Common myeloid progenitor, CD34-positive (primary cell): Measurements from ENCODE around the gene PCK2.
"Not testable (repeated sequence)": the region's sequence is repeated elsewhere in the genome, so short reads cannot be mapped to it uniquely, and the experiment has no call there.

Experiments
- CTCF ChIA-PET: fragments of 350-600 bp; sonication (Branson Sonifier 250); formaldehyde crosslinking; loops from one replicate; lab custom pipeline; 2021; ENCODE audit warnings: antibody characterized with exemption; lab: Charles Lee
- POLR2A ChIA-PET: fragments of 350-600 bp; sonication (Branson Sonifier 250); formaldehyde crosslinking; loops from one replicate; lab custom pipeline; 2021; ENCODE audit warnings: antibody characterized with exemption; lab: Charles Lee
- DNase-seq, 3 donors: peaks; one replicate each; pipeline versions ENCODE4 v3.0.0 to v3.0.0-alpha.2; 2013
- H3K27ac ChIP-seq, 2 experiments: 1 replicate in 1 of 2; 2 replicates in 1 of 2; pipeline ENCODE4 v1.7.0; 2013; ENCODE audit warnings: inconsistent platforms in 2 of 2, low read length in 2 of 2, mild to moderate bottlenecking in 2 of 2, low read depth in 1 of 2, moderate library complexity in 1 of 2; ENCODE audit not compliant: severe bottlenecking in 2 of 2, insufficient read depth in 1 of 2, poor library complexity in 1 of 2
- H3K27me3 ChIP-seq, 5 experiments: replicated peaks in 2 of 5; 1 replicate in 3 of 5; 2 replicates in 2 of 5; pipeline versions ENCODE4 v1.6.1 to v1.7.0; 2013; ENCODE audit warnings: low read length in 4 of 5, mild to moderate bottlenecking in 2 of 5, moderate library complexity in 2 of 5, inconsistent platforms in 1 of 5; ENCODE audit not compliant: insufficient read depth in 5 of 5, control insufficient read depth in 4 of 5
- H3K36me3 ChIP-seq, 4 experiments: 1 replicate in 2 of 4; 2 replicates in 2 of 4; pipeline versions ENCODE4 v1.6.1 to v1.7.0; 2013; ENCODE audit warnings: low read length in 3 of 4, control low read depth in 1 of 4, mild to moderate bottlenecking in 1 of 4; ENCODE audit not compliant: control insufficient read depth in 4 of 4, insufficient read depth in 4 of 4
- H3K4me1 ChIP-seq, 4 experiments: 1 replicate in 3 of 4; 2 replicates in 1 of 4; pipeline versions ENCODE4 v1.6.1 to v1.7.1; 2013; ENCODE audit warnings: low read length in 3 of 4, mild to moderate bottlenecking in 3 of 4, control low read depth in 1 of 4, inconsistent platforms in 1 of 4, moderate library complexity in 1 of 4; ENCODE audit not compliant: control insufficient read depth in 4 of 4, insufficient read depth in 4 of 4; ENCODE audit errors: control extremely low read depth in 1 of 4
- H3K4me3 ChIP-seq, 7 experiments: 1 replicate in 4 of 7; 2 replicates in 3 of 7; pipeline versions ENCODE4 v1.5.1 to v1.7.0; 2013; ENCODE audit warnings: mild to moderate bottlenecking in 7 of 7, low read length in 6 of 7, moderate library complexity in 6 of 7, inconsistent platforms in 2 of 7, low read depth in 2 of 7, control low read depth in 1 of 7; ENCODE audit not compliant: insufficient read depth in 4 of 7, control insufficient read depth in 1 of 7; ENCODE audit errors: extremely low read depth in 1 of 7
- H3K9me3 ChIP-seq, 5 experiments: 1 replicate in 4 of 5; 2 replicates in 1 of 5; pipeline versions ENCODE4 v1.6.1 to v1.7.1; 2013; ENCODE audit warnings: low read length in 4 of 5, mild to moderate bottlenecking in 2 of 5, inconsistent platforms in 1 of 5, low read depth in 1 of 5, moderate library complexity in 1 of 5; ENCODE audit not compliant: control insufficient read depth in 4 of 5, insufficient read depth in 2 of 5; ENCODE audit errors: control extremely low read depth in 1 of 5
- WGBS: methylation state at CpG from one replicate; pipeline ENCODE4 v1.1.5; 2013; ENCODE audit not compliant: insufficient coverage; 5-methylcytosine and 5-hydroxymethylcytosine counted together

PCK2 gene

GRCh38 chr14:24100982-24101494 lies 6.9 kb downstream of the PCK2 start:
- no peak overlapping the region for H3K27ac ChIP-seq
- 97% methylated on average over 3 of the region's 3 CpGs for WGBS
- H3K27me3 ChIP-seq = no peaks in the 10 kb centered on the region
- H3K4me1 ChIP-seq = peaks cover 0 to 3% (median 0%) of the 10 kb centered on the region in 4 experiments
- ChIA-PET POLR2A (no interaction called here), CTCF (interaction anchor here (1.1 to 11.6 kb wide), 3 partner anchors 10 to 42 kb away, joined by 3 to 188 read pairs (median 7); no protein-coding TSS in a partner anchor)
- peaks cover 0 to 5% (median 0%) of the 10 kb centered on the region in 5 experiments for H3K9me3 ChIP-seq
- DNase-seq = no peak
- H3K4me3 ChIP-seq = no peak overlapping the region
- H3K36me3 ChIP-seq = peaks cover 0 to 68% (median 34%) of the 10 kb centered on the region in 4 experiments

- Histone ChIP-seq H3K27me3 (no peaks in the 10 kb centered on the region), H3K9me3 (peaks cover 0 to 5% (median 0%) of the 10 kb centered on the region in 5 experiments), H3K4me1 (peaks cover 0 to 5% (median 0%) of the 10 kb centered on the region in 4 experiments), H3K27ac (no peak overlapping the region), H3K36me3 (peaks cover 0 to 64% (median 34%) of the 10 kb centered on the region in 4 experiments), H3K4me3 (no peak overlapping the region)
- POLR2A ChIA-PET = interaction anchor here (0.6 kb wide), 1 partner anchor 136 kb away, joined by 4 read pairs; no protein-coding TSS in a partner anchor
- WGBS = 94% methylated on average over 6 of the region's 7 CpGs
- CTCF ChIA-PET = interaction anchor here (0.8 to 11.6 kb wide), 3 partner anchors 11 to 60 kb away, joined by 3 to 188 read pairs (median 7); no protein-coding TSS in a partner anchor
- DNase-seq = no peak
Observed at GRCh38 chr14:24102357-24103048, 8.4 kb downstream of the PCK2 start.

- ChIA-PET CTCF (interaction anchor here (1.1 to 11.6 kb wide), 3 partner anchors 12 to 60 kb away, joined by 3 to 188 read pairs (median 33); no protein-coding TSS in a partner anchor), POLR2A (no interaction called here)
- Histone ChIP-seq H3K4me1 (peaks cover 0 to 7% (median under 1%) of the 10 kb centered on the region in 4 experiments), H3K36me3 (peaks cover 0 to 55% (median 30%) of the 10 kb centered on the region in 4 experiments), H3K4me3 (no peak overlapping the region), H3K27me3 (no peaks in the 10 kb centered on the region), H3K27ac (no peak overlapping the region), H3K9me3 (peaks cover 0 to 5% (median 0%) of the 10 kb centered on the region in 5 experiments)
- DNase-seq = no peak
- WGBS = 92% methylated on average over 13 of the region's 13 CpGs
Observed at GRCh38 chr14:24103451-24103850, 9.3 kb downstream of the PCK2 start.

- Histone ChIP-seq H3K4me1 (peaks cover 3 to 13% (median 6%) of the 10 kb centered on the region in 4 experiments), H3K36me3 (peaks cover 0 to 33% (median 16%) of the 10 kb centered on the region in 4 experiments)
- WGBS = 97% methylated on average over 7 of the region's 8 CpGs
- H3K27ac ChIP-seq, H3K4me3 ChIP-seq, H3K27me3 ChIP-seq, DNase-seq, H3K9me3 ChIP-seq: not testable (repeated sequence)
- ChIA-PET POLR2A (interaction anchor here (1.2 to 1.7 kb wide), 2 partner anchors 11 to 15 kb away, joined by 4 to 5 read pairs; partner anchors contain the start of gene PCK2), CTCF (interaction anchor here (1.1 to 11.6 kb wide), 6 partner anchors 9 to 47 kb away, joined by 3 to 188 read pairs (median 32); partner anchors contain the start of gene PCK2)
Observed at GRCh38 chr14:24105609-24106239, 11.6 kb downstream of the PCK2 start.

- WGBS = 100% methylated on average over 1 of the region's 4 CpGs
- H3K36me3 ChIP-seq = peaks cover 0 to 24% (median 13%) of the 10 kb centered on the region in 4 experiments
- POLR2A ChIA-PET = interaction anchor here (1.7 kb wide), 1 partner anchor 16 kb away, joined by 4 read pairs; no protein-coding TSS in a partner anchor
- H3K4me3 ChIP-seq = no peak overlapping the region
- peaks cover 0 to 5% (median 0%) of the 10 kb centered on the region in 5 experiments for H3K9me3 ChIP-seq
- CTCF ChIA-PET = interaction anchor here (1.0 to 11.6 kb wide), 11 partner anchors 10 to 92 kb away, joined by 3 to 188 read pairs (median 7); partner anchors contain the start of genes IRF9 and PCK2
- no peak overlapping the region for H3K27ac ChIP-seq
- H3K27me3 ChIP-seq = no peaks in the 10 kb centered on the region
- H3K4me1 ChIP-seq = peaks cover 3 to 17% (median 6%) of the 10 kb centered on the region in 4 experiments
- no peak for DNase-seq
Observed at GRCh38 chr14:24106672-24107271, 12.7 kb downstream of the PCK2 start.

- CTCF ChIA-PET = interaction anchor here (0.5 to 11.6 kb wide), 28 partner anchors 9 to 539 kb away, joined by 3 to 188 read pairs (median 4); partner anchors contain the start of genes CARMIL3, IRF9, PCK2 and PSME1
- WGBS = 47% methylated on average over 5 of the region's 5 CpGs
Observed at GRCh38 chr14:24108336-24108874, 14.3 kb downstream of the PCK2 start.

More at GRCh38 chr14:24108336-24108874, 14.3 kb downstream of the PCK2 start:
- DNase-seq = no peak
- H3K27ac ChIP-seq = peak overlapping the region in 1 of 2 experiments; percentile 17
- peaks cover 0 to 12% (median 8%) of the 10 kb centered on the region in 4 experiments for H3K36me3 ChIP-seq
- no peaks in the 10 kb centered on the region for H3K27me3 ChIP-seq
- POLR2A ChIA-PET = interaction anchor here (0.8 to 2.0 kb wide), 4 partner anchors 14 to 38 kb away, joined by 3 to 12 read pairs (median 3); partner anchors contain the start of genes PCK2 and PSME2
- H3K4me3 ChIP-seq = peak overlapping the region in 1 of 7 experiments; percentile 38
- peaks cover 3 to 20% (median 9%) of the 10 kb centered on the region in 4 experiments for H3K4me1 ChIP-seq
- peaks cover 0 to 5% (median 0%) of the 10 kb centered on the region in 5 experiments for H3K9me3 ChIP-seq
